Tibial artery (tissue), 4 donors: ENCODE measurements around the gene DCLK2.

ENCODE experiments used
- DNase-seq, 2 donors: peaks; one replicate each; pipeline ENCODE4 v3.0.0-alpha.2; 2019
- H3K27ac ChIP-seq, 2 donors: fragments of 200-600 bp; sonication (generic) in 1 of 2; 1 replicate in 1 of 2; 2 replicates in 1 of 2; pipeline ENCODE4 v1.5.1; 2018 to 2019; ENCODE audit warnings: mild to moderate bottlenecking in 1 of 2
- H3K27me3 ChIP-seq, 2 donors: fragments of 200-600 bp; sonication (generic) in 1 of 2; one replicate each; pipeline versions ENCODE4 v1.5.1 to v1.6.0; 2016 to 2019
- H3K36me3 ChIP-seq, 3 donors: fragments of 200-600 bp; sonication (generic) in 2 of 3; one replicate each; pipeline ENCODE4 v1.5.1; 2016 to 2019; ENCODE audit warnings: mild to moderate bottlenecking in 2 of 3
- H3K4me1 ChIP-seq, 4 donors: fragments of 200-600 bp; sonication (generic) in 2 of 4; 1 replicate in 3 of 4; 2 replicates in 1 of 4; pipeline ENCODE4 v1.5.1; 2016 to 2019
- H3K4me3 ChIP-seq, 2 donors: fragments of 200-600 bp; sonication (generic) in 1 of 2; 1 replicate in 1 of 2; 2 replicates in 1 of 2; pipeline ENCODE4 v1.5.1; 2018 to 2019; ENCODE audit warnings: mild to moderate bottlenecking in 2 of 2
- H3K9me3 ChIP-seq, 3 donors: fragments of 200-600 bp; sonication (generic) in 1 of 3; one replicate each; pipeline ENCODE4 v1.5.1; 2016 to 2019
- CTCF ChIP-seq, 2 experiments: fragments of 200-600 bp in 1 of 2; fragments of 450-650 bp in 1 of 2; IDR thresholded peaks; one replicate each; pipeline ENCODE4 v1.5.1; 2017 to 2019; ENCODE audit warnings: antibody characterized with exemption in 2 of 2, mild to moderate bottlenecking in 1 of 2, moderate library complexity in 1 of 2
- intact Hi-C: fragments of 100-400 bp; cut with DNase I; formaldehyde crosslinking; loops from one replicate; pipeline ENCODE4 v1.15.0; 2023; ENCODE audit warnings: low total_unique reads

The DCLK2 gene

DNA sequence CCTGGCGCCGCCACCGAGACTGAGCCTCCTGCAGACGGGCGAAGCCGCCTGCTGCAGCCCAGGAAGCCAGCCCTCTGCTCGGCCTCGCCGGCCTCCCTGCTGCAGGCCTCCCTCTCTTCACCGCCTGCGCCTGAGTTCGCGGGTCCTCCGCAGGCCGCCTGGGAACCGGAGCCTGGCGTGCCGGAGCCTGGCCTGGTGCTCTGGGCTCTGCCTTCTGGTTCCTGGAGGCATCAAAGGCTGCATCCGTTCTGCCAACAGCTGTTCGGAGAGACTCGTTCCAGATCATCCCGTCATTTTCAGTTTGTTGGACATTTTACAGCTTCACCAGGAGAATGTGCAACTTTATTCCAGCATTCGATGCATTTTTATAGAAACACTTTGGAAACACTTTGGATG is 178.0 kb downstream of the DCLK2 start:
- Histone ChIP-seq H3K9me3 (no peaks in the 10 kb centered on the region), H3K36me3 (peaks cover 12 to 55% (median 28%) of the 10 kb centered on the region in 3 donors), H3K27me3 (no peaks in the 10 kb centered on the region), H3K4me3 (no peak overlapping the region), H3K27ac (no peak overlapping the region), H3K4me1 (peaks cover 0 to 4% (median 0%) of the 10 kb centered on the region in 4 donors)
- intact Hi-C loops: no loop called here
- no peak for DNase-seq
- TF ChIP-seq CTCF (IDR thresholded peaks at IDR 0.05): no peak

- Histone ChIP-seq H3K4me1 (peaks cover 0 to 9% (median 0%) of the 10 kb centered on the region in 4 donors), H3K4me3 (no peak overlapping the region), H3K36me3 (peaks cover 12 to 55% (median 28%) of the 10 kb centered on the region in 3 donors), H3K9me3 (no peaks in the 10 kb centered on the region), H3K27me3 (no peaks in the 10 kb centered on the region), H3K27ac (no peak overlapping the region)
- intact Hi-C loops: no loop called here
- DNase-seq: no peak
- TF ChIP-seq CTCF (IDR thresholded peaks at IDR 0.05): no peak
Observed at GRCh38 chr4:150256841-150257730, 178.8 kb downstream of the DCLK2 start.

DNA sequence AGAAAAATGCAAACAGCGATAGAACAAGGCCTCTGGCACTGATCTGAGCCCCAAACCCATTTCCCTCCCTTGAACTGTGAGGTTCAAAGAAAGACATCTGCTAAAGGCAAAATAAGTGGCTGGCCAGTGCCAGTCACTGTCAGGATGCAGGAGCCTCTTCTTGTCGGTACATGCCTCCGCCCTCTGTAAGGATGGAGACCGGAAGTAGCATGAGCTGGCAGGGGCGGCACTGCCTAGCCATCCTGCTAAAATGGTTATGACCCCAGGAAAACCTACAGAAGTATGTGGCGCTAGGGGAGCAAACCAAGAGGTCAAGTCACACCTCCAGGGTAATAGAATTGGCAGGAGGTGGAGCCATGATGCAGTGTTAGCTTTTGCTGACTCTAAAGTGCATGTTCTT is 180.3 kb downstream of the DCLK2 start:
- H3K9me3 ChIP-seq: no peaks in the 10 kb centered on the region
- peaks cover 8 to 43% (median 30%) of the 10 kb centered on the region in 3 donors for H3K36me3 ChIP-seq
- no peak overlapping the region for H3K4me3 ChIP-seq
- H3K4me1 ChIP-seq: peaks cover 0 to 9% (median 0%) of the 10 kb centered on the region in 4 donors
- intact Hi-C loops: no loop called here
- no peak for TF ChIP-seq CTCF (IDR thresholded peaks at IDR 0.05)
- H3K27ac ChIP-seq: no peak overlapping the region
- no peak for DNase-seq
- H3K27me3 ChIP-seq: no peaks in the 10 kb centered on the region

- intact Hi-C loops: no loop called here
- Histone ChIP-seq H3K9me3 (no peaks in the 10 kb centered on the region), H3K4me3 (no peak overlapping the region), H3K27me3 (no peaks in the 10 kb centered on the region), H3K4me1 (peaks cover 0 to 9% (median 0%) of the 10 kb centered on the region in 4 donors), H3K36me3 (peaks cover 3 to 30% (median 26%) of the 10 kb centered on the region in 3 donors), H3K27ac (no peak overlapping the region)
- DNase-seq: no peak
- TF ChIP-seq CTCF (IDR thresholded peaks at IDR 0.05): no peak
Observed at GRCh38 chr4:150259861-150260567, 181.8 kb downstream of the DCLK2 start.

- no peak overlapping the region for H3K4me3 ChIP-seq
- intact Hi-C loops: no loop called here
- DNase-seq: no peak
- no peaks in the 10 kb centered on the region for H3K27me3 ChIP-seq
- TF ChIP-seq CTCF (IDR thresholded peaks at IDR 0.05): no peak
- no peak overlapping the region for H3K27ac ChIP-seq
- peaks cover 0 to 9% (median 0%) of the 10 kb centered on the region in 4 donors for H3K4me1 ChIP-seq
- H3K9me3 ChIP-seq: no peaks in the 10 kb centered on the region
- H3K36me3 ChIP-seq: peaks cover 9 to 33% (median 31%) of the 10 kb centered on the region in 3 donors
Observed at GRCh38 chr4:150261571-150261970, 183.3 kb downstream of the DCLK2 start.
